WTC11 (cell line): ENCODE measurements around the gene SH2B3. TPM values are rescaled to one million over a fixed set of nuclear protein-coding genes. Genes with fewer than 3 reads are reported as not detected.
A peak's percentile ranks its signal among the peaks of the same experiment; 100 is the strongest.

Experiments
- ATAC-seq: fragments of 200-7000 bp; cut with Tn5 transposase; 2 replicates; pipeline ENCODE4 v1.10.0; 2021; ENCODE audit warnings: mild to moderate bottlenecking, moderate library complexity
- CTCF ChIA-PET: fragments of 300-600 bp; sonication (Branson Sonifier 250); formaldehyde crosslinking; loops from one replicate; lab custom pipeline; 2021; ENCODE audit warnings: antibody characterized with exemption; lab: Charles Lee
- POLR2A ChIA-PET: fragments of 350-600 bp; sonication (Branson Sonifier 250); formaldehyde crosslinking; loops from one replicate; lab custom pipeline; 2021; ENCODE audit warnings: antibody characterized with exemption; lab: Charles Lee
- DNase-seq: peaks from one replicate; pipeline ENCODE4 v3.0.0; 2021; ENCODE audit warnings: low spot score
- H3K27ac Mint-ChIP-seq: 2 replicates; pipeline ENCODE4 v1.8.0; 2021; ENCODE audit warnings: mixed read lengths
- H3K27me3 Mint-ChIP-seq: 2 replicates; pipeline ENCODE4 v1.8.0; 2021; ENCODE audit warnings: low read depth, mild to moderate bottlenecking, moderate library complexity, mixed read lengths
- H3K36me3 Mint-ChIP-seq: 2 replicates; pipeline ENCODE4 v1.8.0; 2021; ENCODE audit warnings: mixed read lengths
- H3K4me1 Mint-ChIP-seq: 2 replicates; pipeline ENCODE4 v1.8.0; 2022; ENCODE audit warnings: mixed read lengths
- H3K4me3 Mint-ChIP-seq: 2 replicates; pipeline ENCODE4 v1.8.0; 2021; ENCODE audit warnings: mild to moderate bottlenecking, moderate library complexity, mixed read lengths
- H3K9me3 Mint-ChIP-seq: 2 replicates; pipeline ENCODE4 v1.8.0; 2021; ENCODE audit warnings: mixed read lengths
- CTCF ChIP-seq: fragments of 200-600 bp; IDR thresholded peaks from 2 replicates; pipeline ENCODE4 v1.8.0; 2022; ENCODE audit warnings: antibody characterized with exemption
- E2F5 ChIP-seq: sonication (generic); formaldehyde crosslinking; IDR thresholded peaks from 2 replicates; pipeline ENCODE4 v1.8.1; 2022; ENCODE audit warnings: mild to moderate bottlenecking, moderate library complexity, missing genetic modification reagents
- ELF4 ChIP-seq: sonication (generic); formaldehyde crosslinking; IDR thresholded peaks from 2 replicates; pipeline ENCODE4 v1.8.1; 2022; ENCODE audit warnings: low read depth, mild to moderate bottlenecking, moderate library complexity, missing genetic modification reagents
- GRHL2 ChIP-seq: fragments of 250-450 bp; sonication (Bioruptor Pico); IDR thresholded peaks from 2 replicates; pipeline ENCODE4 v1.8.0; 2022; ENCODE audit warnings: mild to moderate bottlenecking, moderate library complexity; ENCODE audit not compliant: insufficient replicate concordance, severe bottlenecking
- GTF2I ChIP-seq: fragments of 250-450 bp; sonication (Bioruptor Pico); conservative IDR thresholded peaks from 2 replicates; pipeline ENCODE4 v1.4.0; 2021; ENCODE audit warnings: mild to moderate bottlenecking
- IRF1 ChIP-seq: sonication (generic); formaldehyde crosslinking; IDR thresholded peaks from 2 replicates; pipeline ENCODE4 v1.8.0; 2023; ENCODE audit warnings: missing genetic modification reagents
- MAX ChIP-seq: sonication (generic); formaldehyde crosslinking; IDR thresholded peaks from 2 replicates; pipeline ENCODE4 v1.8.0; 2022; ENCODE audit warnings: mild to moderate bottlenecking, missing genetic modification reagents
- NFATC4 ChIP-seq: fragments of 250-450 bp; sonication (Bioruptor Pico); IDR thresholded peaks from 2 replicates; pipeline ENCODE4 v1.9.0; 2021; ENCODE audit warnings: mild to moderate bottlenecking
- OVOL2 ChIP-seq: fragments of 250-450 bp; sonication (Bioruptor Pico); IDR thresholded peaks from 2 replicates; pipeline ENCODE4 v1.9.0; 2021; ENCODE audit warnings: mild to moderate bottlenecking, borderline replicate concordance
- TP53 ChIP-seq: sonication (generic); formaldehyde crosslinking; IDR thresholded peaks from 2 replicates; pipeline ENCODE4 v1.8.1; 2023; ENCODE audit warnings: mild to moderate bottlenecking, missing genetic modification reagents
- ZMAT4 ChIP-seq: fragments of 250-450 bp; sonication (Bioruptor Pico); IDR thresholded peaks from 2 replicates; pipeline ENCODE4 v1.9.0; 2021; ENCODE audit warnings: mild to moderate bottlenecking
- ZNF121 ChIP-seq: sonication (generic); formaldehyde crosslinking; IDR thresholded peaks from 2 replicates; pipeline ENCODE4 v1.8.0; 2023; ENCODE audit warnings: missing genetic modification reagents
- ZNF281 ChIP-seq: sonication (generic); formaldehyde crosslinking; IDR thresholded peaks from 2 replicates; pipeline ENCODE4 v1.8.0; 2023; ENCODE audit warnings: mild to moderate bottlenecking, missing genetic modification reagents
- ZNF423 ChIP-seq: fragments of 250-450 bp; sonication (Bioruptor Pico); IDR thresholded peaks from 2 replicates; pipeline ENCODE4 v2.1.2; 2022; ENCODE audit warnings: mild to moderate bottlenecking, moderate library complexity
- ZNF671 ChIP-seq: fragments of 250-450 bp; sonication (Bioruptor Pico); IDR thresholded peaks from 2 replicates; pipeline ENCODE4 v1.8.0; 2021; ENCODE audit warnings: mild to moderate bottlenecking
- total RNA-seq: library from RNA; stranded (reverse); gene quantifications from 3 replicates; pipeline ENCODE4 v1.2.3, GENCODE V29; 2021

The SH2B3 gene
- total RNA-seq, 1 experiment from 2014 or later = 31.8 TPM

GRCh38 chr12:111440152-111440551 lies 34.4 kb downstream of the SH2B3 start:
- no peak for TF ChIP-seq ZNF423 (CRISPR knock-in tag)
- no peak for TF ChIP-seq TP53 (CRISPR knock-in tag)
- TF ChIP-seq ZMAT4 = no peak
- no peak overlapping the region for H3K4me3 Mint-ChIP-seq
- H3K27ac Mint-ChIP-seq = peak overlapping the region; percentile 87
- CTCF ChIA-PET = interaction anchor here (0.7 to 3.3 kb wide), 4 partner anchors 11 to 44 kb away, joined by 4 to 23 read pairs (median 8); no protein-coding TSS in a partner anchor
- POLR2A ChIA-PET = no interaction called here
- H3K27me3 Mint-ChIP-seq = no peaks in the 10 kb centered on the region
- peaks cover 36% of the 10 kb centered on the region for H3K4me1 Mint-ChIP-seq
- DNase-seq = no peak
- H3K36me3 Mint-ChIP-seq = peaks cover 3% of the 10 kb centered on the region; the same call in 1 of the 2 replicates
- ATAC-seq = no peak
- H3K9me3 Mint-ChIP-seq = no peaks in the 10 kb centered on the region

GRCh38 chr12:111440631-111441030 lies 34.9 kb downstream of the SH2B3 start:
- ATAC-seq (no peak), DNase-seq (peak; percentile 2)
- Mint-ChIP-seq H3K4me3 (no peak overlapping the region), H3K27ac (peak overlapping the region; percentile 87), H3K9me3 (no peaks in the 10 kb centered on the region), H3K27me3 (no peaks in the 10 kb centered on the region), H3K4me1 (peaks cover 32% of the 10 kb centered on the region), H3K36me3 (peaks cover 3% of the 10 kb centered on the region; the same call in 1 of the 2 replicates)
- POLR2A ChIA-PET = no interaction called here
- TF ChIP-seq OVOL2 (CRISPR knock-in tag) = no peak
- TF ChIP-seq NFATC4 (CRISPR knock-in tag) = no peak
- no peak for TF ChIP-seq ZNF281 (CRISPR knock-in tag)
- no peak for TF ChIP-seq MAX (CRISPR knock-in tag)
- no peak for TF ChIP-seq ZNF671 (CRISPR knock-in tag)
- no peak for TF ChIP-seq E2F5 (CRISPR knock-in tag)
- TF ChIP-seq ELF4 (CRISPR knock-in tag) = no peak
- TF ChIP-seq IRF1 (CRISPR knock-in tag) = no peak
- no peak for TF ChIP-seq GRHL2 (CRISPR knock-in tag)
- no peak for TF ChIP-seq ZNF121 (CRISPR knock-in tag)
- CTCF ChIA-PET = interaction anchor here (0.7 to 2.4 kb wide), 4 partner anchors 10 to 44 kb away, joined by 3 to 10 read pairs (median 6); no protein-coding TSS in a partner anchor

- no peak for ATAC-seq
- TF ChIP-seq ZNF121 (CRISPR knock-in tag) = peak; percentile 8; the same call in 1 of the 2 replicates
- no peak for TF ChIP-seq GTF2I
- TF ChIP-seq CTCF = no peak
- no peak overlapping the region for H3K4me3 Mint-ChIP-seq
- DNase-seq = no peak
- peaks cover 33% of the 10 kb centered on the region for H3K4me1 Mint-ChIP-seq
- H3K27ac Mint-ChIP-seq = no peak overlapping the region
- H3K36me3 Mint-ChIP-seq = peaks cover 7% of the 10 kb centered on the region
- no peaks in the 10 kb centered on the region for H3K9me3 Mint-ChIP-seq
- POLR2A ChIA-PET = no interaction called here
- H3K27me3 Mint-ChIP-seq = no peaks in the 10 kb centered on the region
- CTCF ChIA-PET = interaction anchor here (0.9 to 2.4 kb wide), 4 partner anchors 10 to 44 kb away, joined by 3 to 10 read pairs (median 6); no protein-coding TSS in a partner anchor
Measured at GRCh38 chr12:111441107-111441928, 35.6 kb downstream of the SH2B3 start.
